Measurements from ENCODE around the gene KRTAP10-5. TPM values are rescaled to one million over a fixed set of nuclear protein-coding genes. Genes with fewer than 3 reads are reported as not detected.

Gene KRTAP10-5
- total RNA-seq, 5 donors from 2014 or later (not counting 1 experiment from before 2014, with no cell fraction given) = not detected

DNA sequence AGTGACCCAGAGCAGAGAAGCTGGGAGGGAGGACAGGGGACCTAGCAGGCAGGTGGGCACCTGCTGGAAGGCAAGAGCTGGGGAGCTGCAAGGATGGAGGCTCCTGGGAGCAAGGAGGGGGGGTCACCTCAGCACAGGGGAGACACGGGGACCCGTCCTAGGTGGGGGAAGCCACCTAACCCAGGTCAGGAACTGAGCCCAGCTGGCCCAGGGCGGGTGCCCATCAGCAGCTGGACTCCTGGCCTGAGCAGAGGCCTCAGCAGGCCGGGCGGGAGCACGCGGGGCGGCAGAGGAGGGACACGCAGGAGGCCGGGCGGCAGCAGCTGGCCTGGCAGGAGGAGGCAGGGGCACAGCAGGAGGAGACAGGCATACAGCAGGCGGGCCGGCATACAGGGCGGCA is 41.4 kb downstream of the KRTAP10-5 start:
- Mint-ChIP-seq H3K9me3 (peaks cover 0 to 1% (median 0%) of the 10 kb centered on the region in 3 donors), H3K27ac (no peak overlapping the region), H3K36me3 (no peaks in the 10 kb centered on the region), H3K4me3 (no peak overlapping the region), H3K4me1 (no peaks in the 10 kb centered on the region), H3K27me3 (no peaks in the 10 kb centered on the region)
- H3K36me3 ChIP-seq (ENCODE audit: control insufficient read depth in 2 of 2, extremely low read depth in 1 of 2, insufficient read depth in 1 of 2, low read length in 1 of 2) = no peaks in the 10 kb centered on the region
- H3K4me1 ChIP-seq (ENCODE audit: control insufficient read depth in 1 of 2, extremely low read depth in 1 of 2, insufficient read depth in 2 of 2, low read length in 2 of 2) = no peaks in the 10 kb centered on the region
- WGBS (ENCODE audit: insufficient coverage) = 71% methylated on average over 12 of the region's 14 CpGs
- no peak overlapping the region for H3K4me3 ChIP-seq (ENCODE audit: control insufficient read depth in 1 of 2, extremely low read depth in 1 of 2, low read length in 1 of 2)
- ChIA-PET CTCF (no interaction called here), POLR2A (no interaction called here)
- no peak overlapping the region for H3K27ac ChIP-seq (ENCODE audit: low read length)
- ATAC-seq (replicated peaks in 1 of 4) (no peak), DNase-seq (peak in 1 of 35 experiments; percentile 14)
- no peaks in the 10 kb centered on the region for H3K9me3 ChIP-seq
- H3K27me3 ChIP-seq (replicated peaks in 1 of 2; ENCODE audit: control insufficient read depth in 2 of 2, extremely low read depth in 1 of 2, insufficient read depth in 2 of 2, low read length in 1 of 2) = peaks cover 0 to 14% of the 10 kb centered on the region in 2 experiments

DNA sequence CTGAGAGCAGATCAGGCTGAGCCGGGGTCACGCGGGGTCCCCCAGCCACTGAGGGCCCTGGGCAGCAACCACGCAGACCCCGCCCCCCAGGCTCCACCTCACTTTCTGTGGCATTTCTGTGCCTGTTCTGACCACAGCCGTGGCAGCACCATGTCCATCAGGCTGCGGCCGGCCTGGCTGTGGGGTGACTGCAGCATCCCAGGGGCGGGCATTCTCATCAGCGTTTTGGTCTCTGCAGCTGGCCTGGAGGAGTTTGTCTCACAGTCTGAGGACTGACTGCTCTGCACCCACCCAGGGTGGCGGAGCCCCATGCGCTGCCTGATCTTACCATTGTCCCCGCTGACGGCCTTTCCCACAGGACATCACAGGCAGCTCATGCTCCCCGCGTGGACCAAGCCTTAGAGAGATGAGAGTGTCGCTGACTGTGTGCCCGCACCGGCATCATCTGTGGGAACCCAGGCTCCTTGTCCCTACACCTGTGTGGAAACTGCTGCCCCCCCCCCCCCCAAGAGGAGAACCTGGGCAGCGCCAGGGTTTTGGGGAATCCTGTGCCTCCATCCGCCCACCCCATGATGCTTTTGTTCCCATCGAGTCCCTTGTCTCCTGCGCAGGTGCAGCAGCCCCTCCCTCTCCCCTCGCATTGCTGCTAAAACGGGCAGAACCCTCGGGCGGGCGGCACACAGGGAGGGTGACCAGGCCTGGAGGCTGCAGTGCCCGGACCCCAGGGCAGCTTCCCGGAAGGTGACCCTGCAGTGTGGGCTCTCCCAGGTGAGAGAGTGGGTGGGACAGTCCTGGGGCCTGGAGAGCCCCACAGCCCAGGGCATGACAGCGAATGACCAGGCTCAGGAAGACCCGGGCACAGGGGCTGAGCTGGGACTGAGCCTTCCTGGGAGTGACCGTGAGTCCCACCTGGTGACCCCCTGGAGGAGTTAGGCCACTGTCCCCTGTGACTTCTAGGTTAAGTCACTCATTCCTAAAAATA is 42.2 kb downstream of the KRTAP10-5 start:
- Mint-ChIP-seq H3K27ac (no peak overlapping the region), H3K36me3 (no peaks in the 10 kb centered on the region), H3K4me1 (no peaks in the 10 kb centered on the region), H3K4me3 (no peak overlapping the region), H3K9me3 (peaks cover 0 to 1% (median 0%) of the 10 kb centered on the region in 3 donors), H3K27me3 (no peaks in the 10 kb centered on the region)
- Histone ChIP-seq H3K36me3 (ENCODE audit: control insufficient read depth in 2 of 2, extremely low read depth in 1 of 2, insufficient read depth in 1 of 2, low read length in 1 of 2) (no peaks in the 10 kb centered on the region), H3K4me3 (ENCODE audit: control insufficient read depth in 1 of 2, extremely low read depth in 1 of 2, low read length in 1 of 2) (no peak overlapping the region), H3K9me3 (no peaks in the 10 kb centered on the region), H3K27me3 (replicated peaks in 1 of 2; ENCODE audit: control insufficient read depth in 2 of 2, extremely low read depth in 1 of 2, insufficient read depth in 2 of 2, low read length in 1 of 2) (peaks cover 0 to 15% of the 10 kb centered on the region in 2 experiments), H3K4me1 (ENCODE audit: control insufficient read depth in 1 of 2, extremely low read depth in 1 of 2, insufficient read depth in 2 of 2, low read length in 2 of 2) (no peaks in the 10 kb centered on the region), H3K27ac (ENCODE audit: low read length) (no peak overlapping the region)
- ChIA-PET POLR2A (no interaction called here), CTCF (no interaction called here)
- ATAC-seq (replicated peaks in 1 of 4) (no peak), DNase-seq (peak in 1 of 35 experiments; percentile 22)
- WGBS (ENCODE audit: insufficient coverage) = 85% methylated on average over 20 of the region's 33 CpGs

DNA sequence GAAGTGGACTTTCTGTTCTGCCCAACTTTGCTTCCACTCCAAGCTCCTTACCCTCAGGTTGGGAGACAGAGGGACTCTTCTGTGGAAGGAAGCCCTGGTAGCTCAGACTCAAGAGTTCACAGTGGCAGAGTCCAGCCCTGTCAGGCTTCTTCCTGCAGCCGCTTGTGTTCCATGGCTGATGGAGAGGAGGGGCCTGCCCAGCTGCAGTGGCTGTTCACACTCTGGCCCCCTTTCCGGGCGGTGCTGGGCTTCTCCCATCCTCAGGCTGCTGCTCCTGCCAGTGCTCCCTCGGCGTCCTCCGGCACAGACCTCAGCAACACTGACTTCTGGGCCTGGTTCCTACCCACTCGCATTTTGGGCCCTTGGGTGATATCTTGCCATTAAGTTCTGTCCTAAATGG is 44.4 kb downstream of the KRTAP10-5 start:
- ATAC-seq (replicated peaks in 1 of 4) = no peak
- ChIA-PET CTCF (interaction anchor here in 1 of 2 donors (0.6 kb wide), 1 partner anchor 81 kb away, joined by 6 read pairs; no protein-coding TSS in a partner anchor), POLR2A (interaction anchor here in 1 of 2 donors (0.5 kb wide), 1 partner anchor 110 kb away, joined by 3 read pairs; no protein-coding TSS in a partner anchor)
- no peak overlapping the region for H3K4me3 Mint-ChIP-seq
- H3K36me3 Mint-ChIP-seq = no peaks in the 10 kb centered on the region
- H3K27me3 Mint-ChIP-seq = no peaks in the 10 kb centered on the region
- no peak overlapping the region for H3K27ac ChIP-seq (ENCODE audit: low read length)
- 78% methylated on average over 5 of the region's 7 CpGs for WGBS (ENCODE audit: insufficient coverage)
- no peak overlapping the region for H3K4me3 ChIP-seq (ENCODE audit: control insufficient read depth in 1 of 2, extremely low read depth in 1 of 2, low read length in 1 of 2)
- no peak overlapping the region for H3K27ac Mint-ChIP-seq
- DNase-seq = peak in 1 of 35 experiments; percentile 3
- H3K36me3 ChIP-seq (ENCODE audit: control insufficient read depth in 2 of 2, extremely low read depth in 1 of 2, insufficient read depth in 1 of 2, low read length in 1 of 2) = no peaks in the 10 kb centered on the region
- peaks cover 0 to 33% of the 10 kb centered on the region in 2 experiments for H3K27me3 ChIP-seq (replicated peaks in 1 of 2; ENCODE audit: control insufficient read depth in 2 of 2, extremely low read depth in 1 of 2, insufficient read depth in 2 of 2, low read length in 1 of 2)
- no peaks in the 10 kb centered on the region for H3K4me1 ChIP-seq (ENCODE audit: control insufficient read depth in 1 of 2, extremely low read depth in 1 of 2, insufficient read depth in 2 of 2, low read length in 2 of 2)
- H3K4me1 Mint-ChIP-seq = no peaks in the 10 kb centered on the region
- no peaks in the 10 kb centered on the region for H3K9me3 Mint-ChIP-seq
- no peaks in the 10 kb centered on the region for H3K9me3 ChIP-seq

DNA sequence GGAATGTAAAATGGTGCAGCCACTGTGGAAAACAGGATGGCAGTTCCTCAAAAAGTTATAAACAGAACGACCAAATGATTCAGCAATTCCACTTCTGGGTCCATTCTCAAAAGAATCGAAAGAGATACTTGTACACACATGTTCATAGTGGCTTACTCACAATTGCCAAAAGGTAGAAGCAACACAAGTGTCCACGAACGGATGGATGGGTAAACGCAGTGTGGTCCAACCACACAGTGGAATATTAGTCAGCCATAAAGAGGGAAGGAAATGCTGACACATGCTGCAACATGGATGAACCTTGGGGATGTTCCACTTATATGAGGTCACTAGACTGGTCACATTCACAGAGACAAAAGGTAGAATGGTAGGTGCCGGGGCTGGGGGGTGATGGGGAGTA is 45.7 kb downstream of the KRTAP10-5 start:
- ATAC-seq (replicated peaks in 1 of 4) = no peak
- DNase-seq = no peak

DNA sequence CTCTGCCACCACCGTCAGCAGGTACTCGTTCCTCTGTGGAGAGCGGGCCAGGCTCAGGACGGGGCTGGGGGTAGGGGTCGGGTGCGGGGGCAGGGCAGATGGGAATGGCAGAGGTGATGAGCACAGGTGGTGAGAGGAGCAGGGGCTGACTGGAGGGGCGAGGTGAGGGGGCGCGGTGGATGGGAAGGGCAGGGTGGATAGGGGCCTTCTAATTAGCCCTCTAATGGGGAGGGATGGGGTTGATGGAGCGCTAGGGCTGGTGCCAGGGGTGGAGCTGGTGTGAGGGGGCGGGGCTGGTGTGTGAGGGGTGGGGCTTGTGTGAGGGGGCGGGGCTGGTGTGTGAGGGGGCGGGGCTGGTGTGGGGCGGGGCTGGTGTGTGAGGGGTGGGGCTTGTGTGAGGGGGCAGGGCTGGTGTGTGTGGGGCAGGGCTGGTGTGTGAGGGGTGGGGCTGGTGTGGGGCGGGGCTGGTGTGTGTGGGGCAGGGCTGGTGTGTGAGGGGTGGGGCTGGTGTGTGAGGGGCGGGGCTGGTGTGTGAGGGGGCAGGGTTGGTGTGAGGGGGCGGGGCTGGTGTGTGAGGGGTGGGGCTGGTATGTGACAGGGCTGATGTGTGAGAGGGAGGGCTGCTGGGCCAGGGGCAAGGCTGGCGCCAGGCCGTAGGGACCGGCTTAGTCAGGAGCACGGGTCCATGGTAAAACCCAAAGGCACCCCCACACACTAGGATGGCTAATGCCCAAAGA is 46.3 kb downstream of the KRTAP10-5 start:
- no peak overlapping the region for H3K4me3 Mint-ChIP-seq
- H3K9me3 Mint-ChIP-seq = no peaks in the 10 kb centered on the region
- H3K27me3 Mint-ChIP-seq = peaks cover 0 to 4% of the 10 kb centered on the region in 2 donors
- CTCF ChIA-PET = no interaction called here
- ATAC-seq (replicated peaks in 1 of 4) = no peak
- no peaks in the 10 kb centered on the region for H3K4me1 Mint-ChIP-seq
- Histone ChIP-seq H3K4me1 (ENCODE audit: control insufficient read depth in 1 of 2, extremely low read depth in 1 of 2, insufficient read depth in 2 of 2, low read length in 2 of 2) (no peaks in the 10 kb centered on the region), H3K27ac (ENCODE audit: low read length) (no peak overlapping the region), H3K4me3 (ENCODE audit: control insufficient read depth in 1 of 2, extremely low read depth in 1 of 2, low read length in 1 of 2) (no peak overlapping the region), H3K9me3 (no peaks in the 10 kb centered on the region), H3K27me3 (replicated peaks in 1 of 2; ENCODE audit: control insufficient read depth in 2 of 2, extremely low read depth in 1 of 2, insufficient read depth in 2 of 2, low read length in 1 of 2) (peaks cover 0 to 26% of the 10 kb centered on the region in 2 experiments), H3K36me3 (ENCODE audit: control insufficient read depth in 2 of 2, extremely low read depth in 1 of 2, insufficient read depth in 1 of 2, low read length in 1 of 2) (no peaks in the 10 kb centered on the region)
- H3K36me3 Mint-ChIP-seq = no peaks in the 10 kb centered on the region
- no peak overlapping the region for H3K27ac Mint-ChIP-seq
- no peak for DNase-seq
- 100% methylated on average over 3 of the region's 21 CpGs for WGBS (ENCODE audit: insufficient coverage)
- POLR2A ChIA-PET = no interaction called here

More for the DNA sequence above, 45.7 kb downstream of the KRTAP10-5 start:
- 84% methylated on average over 6 of the region's 6 CpGs for WGBS (ENCODE audit: insufficient coverage)
- H3K27me3 Mint-ChIP-seq = peaks cover 0 to 4% of the 10 kb centered on the region in 2 donors
- no peak overlapping the region for H3K4me3 Mint-ChIP-seq
- H3K9me3 ChIP-seq = no peaks in the 10 kb centered on the region
- peaks cover 0 to 27% of the 10 kb centered on the region in 2 experiments for H3K27me3 ChIP-seq (replicated peaks in 1 of 2; ENCODE audit: control insufficient read depth in 2 of 2, extremely low read depth in 1 of 2, insufficient read depth in 2 of 2, low read length in 1 of 2)
- no peaks in the 10 kb centered on the region for H3K4me1 Mint-ChIP-seq
- no peaks in the 10 kb centered on the region for H3K4me1 ChIP-seq (ENCODE audit: control insufficient read depth in 1 of 2, extremely low read depth in 1 of 2, insufficient read depth in 2 of 2, low read length in 2 of 2)
- no peak overlapping the region for H3K4me3 ChIP-seq (ENCODE audit: control insufficient read depth in 1 of 2, extremely low read depth in 1 of 2, low read length in 1 of 2)
- POLR2A ChIA-PET = no interaction called here
- no peak overlapping the region for H3K27ac Mint-ChIP-seq
- H3K27ac ChIP-seq (ENCODE audit: low read length) = no peak overlapping the region
- CTCF ChIA-PET = no interaction called here
- H3K9me3 Mint-ChIP-seq = no peaks in the 10 kb centered on the region
- H3K36me3 Mint-ChIP-seq = no peaks in the 10 kb centered on the region
- H3K36me3 ChIP-seq (ENCODE audit: control insufficient read depth in 2 of 2, extremely low read depth in 1 of 2, insufficient read depth in 1 of 2, low read length in 1 of 2) = no peaks in the 10 kb centered on the region

DNA sequence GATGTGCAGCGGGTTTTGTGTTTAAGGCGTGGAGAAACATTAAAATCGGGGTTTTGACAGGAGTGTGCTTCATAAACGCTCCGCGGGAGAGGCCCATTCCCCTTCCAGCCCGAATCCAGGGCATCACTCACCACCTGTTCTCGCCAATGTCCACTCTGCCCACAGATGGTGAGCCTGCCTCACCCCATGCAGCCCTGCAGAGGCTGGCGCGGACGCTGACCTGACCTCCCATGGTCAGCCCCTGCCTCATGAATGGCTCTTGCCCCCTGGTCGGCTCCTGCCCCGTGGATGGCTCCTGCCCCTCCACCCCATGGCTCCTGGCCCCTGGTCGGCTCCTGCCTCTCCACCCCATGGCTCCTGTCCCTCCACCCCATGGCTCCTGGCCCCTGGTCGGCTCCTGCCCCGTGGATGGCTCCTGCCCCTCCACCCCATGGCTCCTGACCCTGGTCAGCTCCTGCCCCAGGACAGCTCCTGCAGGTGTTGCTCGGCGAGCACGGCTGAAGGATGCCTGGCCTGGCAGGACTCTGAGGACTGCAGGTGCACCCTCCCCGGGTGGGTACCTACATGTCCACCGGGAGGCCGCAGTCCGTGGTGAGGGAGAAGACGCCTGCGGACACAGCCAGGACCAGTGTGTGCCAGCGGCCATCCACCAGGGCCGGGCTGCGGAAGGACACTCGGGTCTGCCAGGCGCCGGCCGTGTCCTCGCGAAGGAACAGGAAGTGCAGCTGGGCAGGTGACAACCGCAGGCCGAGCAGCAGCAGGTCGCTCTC is 47.1 kb downstream of the KRTAP10-5 start:
- CTCF ChIA-PET = no interaction called here
- Histone ChIP-seq H3K27ac (ENCODE audit: low read length) (no peak overlapping the region), H3K4me3 (ENCODE audit: control insufficient read depth in 1 of 2, extremely low read depth in 1 of 2, low read length in 1 of 2) (no peak overlapping the region)

More for the DNA sequence above, 47.1 kb downstream of the KRTAP10-5 start:
- WGBS (ENCODE audit: insufficient coverage) = 93% methylated on average over 34 of the region's 37 CpGs
- Mint-ChIP-seq H3K27me3 (peaks cover 0 to 4% of the 10 kb centered on the region in 2 donors), H3K36me3 (no peaks in the 10 kb centered on the region), H3K27ac (no peak overlapping the region), H3K4me1 (no peaks in the 10 kb centered on the region), H3K4me3 (no peak overlapping the region), H3K9me3 (no peaks in the 10 kb centered on the region)
- POLR2A ChIA-PET = no interaction called here
- no peaks in the 10 kb centered on the region for H3K4me1 ChIP-seq (ENCODE audit: control insufficient read depth in 1 of 2, extremely low read depth in 1 of 2, insufficient read depth in 2 of 2, low read length in 2 of 2)
- H3K36me3 ChIP-seq (ENCODE audit: control insufficient read depth in 2 of 2, extremely low read depth in 1 of 2, insufficient read depth in 1 of 2, low read length in 1 of 2) = no peaks in the 10 kb centered on the region
- ATAC-seq (replicated peaks in 1 of 4) = no peak
- no peak for DNase-seq
- H3K27me3 ChIP-seq (replicated peaks in 1 of 2; ENCODE audit: control insufficient read depth in 2 of 2, extremely low read depth in 1 of 2, insufficient read depth in 2 of 2, low read length in 1 of 2) = peaks cover 0 to 26% of the 10 kb centered on the region in 2 experiments
- no peaks in the 10 kb centered on the region for H3K9me3 ChIP-seq

Measured in T-cell (primary cell).